Smooth muscle cell of the brain vasculature (primary cell): ENCODE data around the gene ITGAL.
"Not testable (repeated sequence)": the region's sequence is repeated elsewhere in the genome, so short reads cannot be mapped to it uniquely, and the experiment has no call there.

Source experiments
- DNase-seq: peaks from one replicate; pipeline ENCODE4 v3.0.0-alpha.2; 2012; ENCODE audit warnings: low read depth, low spot score

ITGAL gene

GRCh38 chr16:30491744-30492308 is 19.3 kb downstream of the ITGAL start:
- DNase-seq: peak; percentile 63

- DNase-seq: no peak
Observed at GRCh38 chr16:30493941-30494488, 21.5 kb downstream of the ITGAL start.

GRCh38 chr16:30494709-30495108 is 22.2 kb downstream of the ITGAL start:
- DNase-seq: no peak

GRCh38 chr16:30499284-30499683 is 26.7 kb downstream of the ITGAL start:
- no peak for DNase-seq

GRCh38 chr16:30503403-30504296 is 31.1 kb downstream of the ITGAL start:
- DNase-seq: no peak

- DNase-seq: no peak
Observed at GRCh38 chr16:30509081-30509765, 36.7 kb downstream of the ITGAL start.

GRCh38 chr16:30510376-30510938 is 37.9 kb downstream of the ITGAL start:
- no peak for DNase-seq

- no peak for DNase-seq
Observed at GRCh38 chr16:30511509-30511908, 39.0 kb downstream of the ITGAL start.

- DNase-seq: no peak
Observed at GRCh38 chr16:30515275-30515674, 42.7 kb downstream of the ITGAL start.

GRCh38 chr16:30518552-30518951 is 46.0 kb downstream of the ITGAL start:
- DNase-seq: no peak

GRCh38 chr16:30519120-30520049 is 46.8 kb downstream of the ITGAL start:
- DNase-seq: no peak

- DNase-seq: no peak
Observed at GRCh38 chr16:30521476-30521872, 48.9 kb downstream of the ITGAL start.

GRCh38 chr16:30521873-30522641 is 49.5 kb downstream of the ITGAL start:
- no peak for DNase-seq

- not testable (repeated sequence) for DNase-seq
Observed at GRCh38 chr16:30522702-30523463, 50.3 kb downstream of the ITGAL start.

GRCh38 chr16:30523768-30524574 is 51.4 kb downstream of the ITGAL start:
- no peak for DNase-seq

- DNase-seq: no peak
Observed at GRCh38 chr16:30524575-30525568, 52.3 kb downstream of the ITGAL start.

GRCh38 chr16:30525844-30526136 is 53.2 kb downstream of the ITGAL start:
- no peak for DNase-seq
